ENCODE data around the gene FREM1. TPM values are rescaled to one million over a fixed set of nuclear protein-coding genes. Genes with fewer than 3 reads are reported as not detected.

The FREM1 gene
- total RNA-seq, 1 donor from 2014 or later, result not detected

DNA sequence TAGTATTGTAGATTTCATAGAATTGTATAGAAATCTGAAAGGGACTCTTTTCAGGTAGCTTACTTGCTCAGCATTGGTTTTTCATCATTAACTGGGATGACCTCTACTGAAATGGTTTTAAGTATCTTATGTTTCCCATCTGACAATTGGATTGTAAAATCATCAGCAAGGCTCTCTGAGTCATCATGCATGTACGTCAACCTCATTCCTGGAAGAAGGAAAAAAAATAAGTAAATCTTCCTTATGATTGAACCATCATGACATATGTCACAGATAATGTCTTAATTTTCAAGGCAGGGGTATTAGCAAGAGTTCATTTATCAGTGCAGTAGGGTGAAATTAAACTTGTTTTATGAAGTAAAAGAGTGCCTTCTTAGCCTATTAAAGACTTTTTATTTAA lies 112.8 kb downstream of the FREM1 start:
- ChIA-PET POLR2A (no interaction called here), CTCF (no interaction called here)
- DNase-seq, result no peak
- Mint-ChIP-seq H3K27me3 (peaks cover 6% of the 10 kb centered on the region), H3K4me3 (no peak overlapping the region), H3K9me3 (no peaks in the 10 kb centered on the region), H3K27ac (no peak overlapping the region), H3K36me3 (ENCODE audit: low read depth) (no peaks in the 10 kb centered on the region), H3K4me1 (no peaks in the 10 kb centered on the region)
- intact Hi-C loops (cut with micrococcal nuclease), result no loop called here
- ATAC-seq (ENCODE audit: low read depth), result no peak
- TF ChIP-seq, protein P1, sequence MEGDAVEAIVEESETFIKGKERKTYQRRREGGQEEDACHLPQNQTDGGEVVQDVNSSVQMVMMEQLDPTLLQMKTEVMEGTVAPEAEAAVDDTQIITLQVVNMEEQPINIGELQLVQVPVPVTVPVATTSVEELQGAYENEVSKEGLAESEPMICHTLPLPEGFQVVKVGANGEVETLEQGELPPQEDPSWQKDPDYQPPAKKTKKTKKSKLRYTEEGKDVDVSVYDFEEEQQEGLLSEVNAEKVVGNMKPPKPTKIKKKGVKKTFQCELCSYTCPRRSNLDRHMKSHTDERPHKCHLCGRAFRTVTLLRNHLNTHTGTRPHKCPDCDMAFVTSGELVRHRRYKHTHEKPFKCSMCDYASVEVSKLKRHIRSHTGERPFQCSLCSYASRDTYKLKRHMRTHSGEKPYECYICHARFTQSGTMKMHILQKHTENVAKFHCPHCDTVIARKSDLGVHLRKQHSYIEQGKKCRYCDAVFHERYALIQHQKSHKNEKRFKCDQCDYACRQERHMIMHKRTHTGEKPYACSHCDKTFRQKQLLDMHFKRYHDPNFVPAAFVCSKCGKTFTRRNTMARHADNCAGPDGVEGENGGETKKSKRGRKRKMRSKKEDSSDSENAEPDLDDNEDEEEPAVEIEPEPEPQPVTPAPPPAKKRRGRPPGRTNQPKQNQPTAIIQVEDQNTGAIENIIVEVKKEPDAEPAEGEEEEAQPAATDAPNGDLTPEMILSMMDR (IDR thresholded peaks at IDR 0.05), result no peak

DNA sequence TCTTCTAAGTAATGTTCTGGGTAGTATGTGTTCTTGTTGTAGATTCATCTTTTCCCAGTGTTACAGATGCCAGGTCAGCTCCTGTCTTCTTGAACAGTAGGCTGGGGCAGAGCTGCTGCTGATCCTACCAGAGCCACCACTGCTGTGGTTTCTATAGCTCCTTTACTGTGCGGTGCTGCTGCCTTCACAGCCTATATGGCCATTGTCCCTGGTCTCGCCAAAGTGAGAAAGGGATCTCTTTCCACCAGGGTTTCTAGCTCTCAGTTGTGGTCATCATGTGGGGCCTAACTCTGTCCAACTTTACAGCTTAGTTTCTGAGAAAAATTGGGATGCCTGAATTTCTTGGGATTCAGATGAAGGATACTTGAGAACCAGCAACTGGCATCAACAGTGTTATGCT lies 116.8 kb downstream of the FREM1 start:
- DNase-seq, result no peak
- POLR2A ChIA-PET, result no interaction called here
- CTCF ChIA-PET, result interaction anchor here (0.7 kb wide), 1 partner anchor 8 kb away, joined by 3 read pairs; no protein-coding TSS in a partner anchor
- no peak for ATAC-seq (ENCODE audit: low read depth)
- TF ChIP-seq, protein P1 (IDR thresholded peaks at IDR 0.05), result no peak
- H3K4me1 Mint-ChIP-seq, result no peaks in the 10 kb centered on the region
- no peaks in the 10 kb centered on the region for H3K36me3 Mint-ChIP-seq (ENCODE audit: low read depth)
- no peak overlapping the region for H3K4me3 Mint-ChIP-seq
- no peaks in the 10 kb centered on the region for H3K27me3 Mint-ChIP-seq
- no peaks in the 10 kb centered on the region for H3K9me3 Mint-ChIP-seq
- H3K27ac Mint-ChIP-seq, result no peak overlapping the region
- intact Hi-C loops (cut with micrococcal nuclease), result no loop called here

DNA sequence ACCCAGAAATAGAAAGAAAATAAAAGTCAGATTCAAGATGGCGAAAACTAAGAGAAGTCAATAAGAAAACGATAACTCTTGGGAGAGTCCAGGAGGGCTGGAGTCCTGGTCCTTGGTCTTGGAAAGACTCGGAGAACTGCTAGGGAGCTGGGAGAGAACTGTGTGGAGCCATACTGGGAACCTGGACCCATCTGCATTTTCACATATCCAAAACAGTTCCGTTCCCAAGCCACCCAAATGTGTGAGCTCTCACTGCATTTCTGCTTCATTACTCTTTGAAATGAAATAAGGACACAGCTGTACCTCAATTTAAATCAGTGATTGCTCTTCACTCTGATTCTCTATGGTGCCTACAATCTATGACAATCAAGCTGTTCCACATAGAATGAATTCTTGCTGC lies 119.6 kb downstream of the FREM1 start:
- ChIA-PET CTCF (no interaction called here), POLR2A (no interaction called here)
- Mint-ChIP-seq H3K36me3 (ENCODE audit: low read depth) (no peaks in the 10 kb centered on the region), H3K4me1 (no peaks in the 10 kb centered on the region), H3K9me3 (peaks cover 1% of the 10 kb centered on the region), H3K27me3 (peaks cover 2% of the 10 kb centered on the region), H3K27ac (no peak overlapping the region), H3K4me3 (no peak overlapping the region)
- DNase-seq (no peak), ATAC-seq (ENCODE audit: low read depth) (no peak)
- intact Hi-C loops (cut with micrococcal nuclease), result no loop called here
- TF ChIP-seq, protein P1 (IDR thresholded peaks at IDR 0.05), result no peak

DNA sequence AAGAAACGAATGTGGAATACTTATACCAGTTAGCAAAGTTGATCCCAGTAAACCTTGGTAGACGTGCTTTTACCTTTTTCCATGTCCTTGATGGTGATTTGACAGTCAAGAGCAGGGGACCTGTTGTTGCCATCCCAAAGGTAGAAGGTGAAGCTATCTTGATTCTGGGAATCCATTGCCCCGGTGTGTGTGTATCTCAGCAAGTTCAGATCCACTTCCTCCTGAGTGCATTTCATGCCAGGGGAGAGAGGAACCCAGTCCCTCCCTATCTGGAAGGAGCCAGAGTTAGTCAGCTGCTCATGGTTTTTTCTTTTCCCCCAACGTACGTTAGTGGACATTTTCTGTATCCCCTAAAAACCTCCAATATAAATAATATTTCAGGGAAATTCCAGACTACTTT lies 121.4 kb downstream of the FREM1 start:
- peaks cover 4% of the 10 kb centered on the region for H3K27me3 Mint-ChIP-seq
- no peak overlapping the region for H3K27ac Mint-ChIP-seq
- TF ChIP-seq, protein P1 (IDR thresholded peaks at IDR 0.05), result no peak
- intact Hi-C loops (cut with micrococcal nuclease), result no loop called here
- no peaks in the 10 kb centered on the region for H3K4me1 Mint-ChIP-seq
- H3K9me3 Mint-ChIP-seq, result peaks cover 1% of the 10 kb centered on the region
- no peak overlapping the region for H3K4me3 Mint-ChIP-seq
- ChIA-PET POLR2A (no interaction called here), CTCF (no interaction called here)
- no peak for DNase-seq
- no peak for ATAC-seq (ENCODE audit: low read depth)
- no peaks in the 10 kb centered on the region for H3K36me3 Mint-ChIP-seq (ENCODE audit: low read depth)

DNA sequence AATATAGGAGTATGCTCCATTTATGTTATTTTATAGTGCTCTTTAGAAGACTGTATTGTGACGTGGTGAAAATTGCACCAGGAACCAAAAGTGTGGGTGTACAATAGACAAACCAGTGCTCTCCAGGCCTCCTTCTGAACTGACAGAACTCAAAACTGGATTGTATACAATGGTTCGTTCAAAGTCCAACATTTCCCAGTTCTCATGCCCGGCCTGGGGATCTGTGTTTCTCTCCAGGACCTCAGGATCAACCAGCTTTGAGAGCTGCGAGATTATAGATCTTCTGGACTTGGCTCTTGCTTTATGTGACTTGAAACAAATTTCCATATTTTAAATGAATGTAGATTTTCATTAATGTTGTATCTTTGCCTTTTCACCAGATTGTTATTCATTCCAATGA lies 126.9 kb downstream of the FREM1 start:
- TF ChIP-seq, protein P1 (IDR thresholded peaks at IDR 0.05), result no peak
- ATAC-seq (ENCODE audit: low read depth) (no peak), DNase-seq (no peak)
- H3K27me3 Mint-ChIP-seq, result peaks cover 14% of the 10 kb centered on the region
- POLR2A ChIA-PET, result no interaction called here
- H3K4me3 Mint-ChIP-seq, result no peak overlapping the region
- no peak overlapping the region for H3K27ac Mint-ChIP-seq
- peaks cover 1% of the 10 kb centered on the region for H3K9me3 Mint-ChIP-seq
- H3K4me1 Mint-ChIP-seq, result no peaks in the 10 kb centered on the region
- no peaks in the 10 kb centered on the region for H3K36me3 Mint-ChIP-seq (ENCODE audit: low read depth)
- CTCF ChIA-PET, result no interaction called here
- intact Hi-C loops (cut with micrococcal nuclease), result no loop called here

Measured in activated B cell treated with CpG ODN at 0.5 μM for 24 hours (primary cell).